ENCODE data around the gene DCBLD1. TPM values are rescaled to one million over a fixed set of nuclear protein-coding genes. Genes with fewer than 3 reads are reported as not detected.

DCBLD1 gene
- total RNA-seq, 2 donors from 2014 or later: 8.8 to 17.6 TPM

DNA sequence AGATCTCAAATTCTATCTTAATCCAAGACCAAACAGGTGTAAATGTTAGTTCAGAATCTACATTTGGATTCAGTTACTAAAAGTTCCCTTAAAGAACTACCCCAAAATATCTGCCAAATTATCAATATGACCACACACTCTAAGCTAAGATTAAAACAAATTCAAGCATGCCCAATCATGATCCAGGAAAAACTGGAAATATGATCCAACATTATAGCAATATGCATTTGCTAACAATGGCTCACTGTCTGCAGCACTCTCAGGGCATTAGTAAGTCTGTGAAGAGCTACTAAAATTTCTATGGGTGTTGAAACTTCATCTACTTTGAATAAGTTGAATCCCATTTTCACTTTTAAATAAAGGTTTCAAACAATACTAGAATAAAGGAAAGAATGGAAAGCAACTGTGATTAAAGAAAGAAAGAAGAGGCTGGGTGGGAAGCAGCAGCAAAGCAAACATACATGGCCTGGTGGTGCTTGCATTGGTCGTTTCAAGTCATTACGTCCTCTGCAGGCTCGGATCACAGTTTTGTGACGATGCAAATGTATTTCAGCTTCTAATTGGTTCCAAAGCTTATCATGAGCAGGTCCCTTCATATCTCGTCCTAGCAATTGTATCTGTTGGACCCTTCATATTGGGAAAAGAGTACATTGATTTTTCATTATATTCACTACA, 90.7 kb downstream of the DCBLD1 start:
- intact Hi-C loops (cut with DNase I): no loop called here
- WGBS: 87% methylated on average over 5 of the region's 5 CpGs
- Histone ChIP-seq H3K4me3 (no peak overlapping the region), H3K4me1 (replicated peaks) (no peaks in the 10 kb centered on the region), H3K27me3 (replicated peaks; ENCODE audit: insufficient read depth) (no peaks in the 10 kb centered on the region), H3K9me3 (no peaks in the 10 kb centered on the region), H3K36me3 (no peaks in the 10 kb centered on the region), H3K27ac (no peak overlapping the region)
- no peak for DNase-seq (ENCODE audit: low spot score)
- TF ChIP-seq, protein P1, sequence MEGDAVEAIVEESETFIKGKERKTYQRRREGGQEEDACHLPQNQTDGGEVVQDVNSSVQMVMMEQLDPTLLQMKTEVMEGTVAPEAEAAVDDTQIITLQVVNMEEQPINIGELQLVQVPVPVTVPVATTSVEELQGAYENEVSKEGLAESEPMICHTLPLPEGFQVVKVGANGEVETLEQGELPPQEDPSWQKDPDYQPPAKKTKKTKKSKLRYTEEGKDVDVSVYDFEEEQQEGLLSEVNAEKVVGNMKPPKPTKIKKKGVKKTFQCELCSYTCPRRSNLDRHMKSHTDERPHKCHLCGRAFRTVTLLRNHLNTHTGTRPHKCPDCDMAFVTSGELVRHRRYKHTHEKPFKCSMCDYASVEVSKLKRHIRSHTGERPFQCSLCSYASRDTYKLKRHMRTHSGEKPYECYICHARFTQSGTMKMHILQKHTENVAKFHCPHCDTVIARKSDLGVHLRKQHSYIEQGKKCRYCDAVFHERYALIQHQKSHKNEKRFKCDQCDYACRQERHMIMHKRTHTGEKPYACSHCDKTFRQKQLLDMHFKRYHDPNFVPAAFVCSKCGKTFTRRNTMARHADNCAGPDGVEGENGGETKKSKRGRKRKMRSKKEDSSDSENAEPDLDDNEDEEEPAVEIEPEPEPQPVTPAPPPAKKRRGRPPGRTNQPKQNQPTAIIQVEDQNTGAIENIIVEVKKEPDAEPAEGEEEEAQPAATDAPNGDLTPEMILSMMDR (IDR thresholded peaks at IDR 0.05): no peak
- TF ChIP-seq POLR2AphosphoS5 (IDR thresholded peaks at IDR 0.05) (no peak), POLR2A (IDR thresholded peaks at IDR 0.05) (no peak)

- Histone ChIP-seq H3K27ac (no peak overlapping the region), H3K36me3 (no peaks in the 10 kb centered on the region), H3K9me3 (no peaks in the 10 kb centered on the region), H3K4me3 (no peak overlapping the region), H3K27me3 (replicated peaks; ENCODE audit: insufficient read depth) (no peaks in the 10 kb centered on the region), H3K4me1 (replicated peaks) (no peaks in the 10 kb centered on the region)
- WGBS: 82% methylated on average over 4 of the region's 4 CpGs
- no peak for DNase-seq (ENCODE audit: low spot score)
- intact Hi-C loops (cut with DNase I): no loop called here
- TF ChIP-seq, protein P1 (IDR thresholded peaks at IDR 0.05): no peak
- TF ChIP-seq POLR2A (IDR thresholded peaks at IDR 0.05) (no peak), POLR2AphosphoS5 (IDR thresholded peaks at IDR 0.05) (no peak)
These were observed 91.7 kb downstream of the DCBLD1 start for GRCh38 chr6:117574198-117574597.

DNA sequence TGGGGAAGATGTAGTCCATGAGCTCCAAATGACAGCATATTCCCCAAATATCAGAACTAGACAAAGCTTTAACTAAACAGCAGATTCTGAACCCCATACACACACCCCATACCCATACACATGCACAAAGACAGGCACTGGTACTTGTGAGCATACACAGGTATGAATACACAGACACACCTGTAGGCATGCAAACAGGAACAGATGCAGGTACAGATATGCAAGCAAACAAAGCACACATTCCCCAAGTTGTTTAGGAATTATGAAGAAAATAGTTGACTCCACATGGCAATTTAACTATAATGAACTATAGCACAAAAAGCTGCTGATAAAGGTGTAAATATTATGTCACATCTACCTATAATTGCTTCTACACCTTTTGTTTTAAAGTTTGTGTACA, 103.2 kb downstream of the DCBLD1 start:
- no peaks in the 10 kb centered on the region for H3K4me1 ChIP-seq (replicated peaks)
- no peaks in the 10 kb centered on the region for H3K36me3 ChIP-seq
- no peak for TF ChIP-seq POLR2A (IDR thresholded peaks at IDR 0.05)
- no peak for TF ChIP-seq POLR2AphosphoS5 (IDR thresholded peaks at IDR 0.05)
- TF ChIP-seq, protein P1 (IDR thresholded peaks at IDR 0.05): no peak
- H3K27ac ChIP-seq: no peak overlapping the region
- intact Hi-C loops (cut with DNase I): no loop called here
- H3K27me3 ChIP-seq (replicated peaks; ENCODE audit: insufficient read depth): no peaks in the 10 kb centered on the region
- H3K9me3 ChIP-seq: no peaks in the 10 kb centered on the region
- DNase-seq (ENCODE audit: low spot score): no peak
- no peak overlapping the region for H3K4me3 ChIP-seq

DNA sequence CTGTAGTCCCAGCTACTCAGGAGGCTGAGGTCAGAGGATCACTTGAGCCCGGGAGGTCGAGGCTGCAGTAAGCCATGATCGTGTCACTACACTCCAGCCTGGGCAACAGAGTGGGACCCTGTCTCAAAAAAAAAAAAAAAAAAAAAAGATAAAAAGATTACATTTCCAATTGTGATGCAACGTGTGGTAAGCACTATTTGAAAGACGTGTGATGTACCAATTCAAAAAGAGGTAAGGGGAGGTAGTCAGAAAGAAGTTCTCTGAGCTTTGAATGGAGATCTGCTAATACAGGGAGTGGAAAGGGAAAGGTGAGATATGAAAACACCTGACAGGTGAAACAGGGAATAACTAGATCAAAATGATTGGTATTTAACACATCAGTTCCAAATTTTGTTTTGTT, 108.0 kb downstream of the DCBLD1 start:
- Histone ChIP-seq H3K27ac (no peak overlapping the region), H3K27me3 (replicated peaks; ENCODE audit: insufficient read depth) (no peaks in the 10 kb centered on the region), H3K4me1 (replicated peaks) (no peaks in the 10 kb centered on the region), H3K36me3 (no peaks in the 10 kb centered on the region), H3K4me3 (no peak overlapping the region), H3K9me3 (no peaks in the 10 kb centered on the region)
- intact Hi-C loops (cut with DNase I): no loop called here
- no peak for DNase-seq (ENCODE audit: low spot score)
- TF ChIP-seq POLR2A (IDR thresholded peaks at IDR 0.05) (no peak), POLR2AphosphoS5 (IDR thresholded peaks at IDR 0.05) (no peak)
- TF ChIP-seq, protein P1 (IDR thresholded peaks at IDR 0.05): no peak
- 97% methylated on average over 5 of the region's 5 CpGs for WGBS

DNA sequence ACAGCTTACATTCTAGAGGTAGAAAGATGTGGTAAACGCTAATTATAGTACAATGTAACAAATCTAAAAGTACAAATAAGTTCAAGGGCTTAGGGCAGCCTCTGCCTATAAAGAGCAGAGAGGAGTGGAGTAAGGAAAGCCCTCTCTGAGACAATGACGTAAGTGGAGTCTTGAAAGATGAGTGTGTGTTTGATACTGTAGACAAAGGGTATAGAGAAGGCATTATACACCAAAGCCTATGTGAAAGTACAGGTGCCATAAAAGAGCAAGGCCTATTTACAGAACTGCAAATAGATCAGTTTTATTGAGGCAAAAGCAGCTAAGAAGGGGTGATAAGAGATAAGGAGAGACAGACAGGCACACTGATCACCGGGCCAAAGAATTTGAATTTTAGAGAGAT, 108.9 kb downstream of the DCBLD1 start:
- Histone ChIP-seq H3K4me3 (no peak overlapping the region), H3K9me3 (no peaks in the 10 kb centered on the region), H3K27ac (no peak overlapping the region), H3K27me3 (replicated peaks; ENCODE audit: insufficient read depth) (no peaks in the 10 kb centered on the region), H3K4me1 (replicated peaks) (no peaks in the 10 kb centered on the region), H3K36me3 (no peaks in the 10 kb centered on the region)
- WGBS: 72% methylated on average over 3 of the region's 3 CpGs
- DNase-seq (ENCODE audit: low spot score): no peak
- TF ChIP-seq POLR2A (IDR thresholded peaks at IDR 0.05) (no peak), POLR2AphosphoS5 (IDR thresholded peaks at IDR 0.05) (no peak)
- TF ChIP-seq, protein P1 (IDR thresholded peaks at IDR 0.05): no peak
- intact Hi-C loops (cut with DNase I): no loop called here

All from prostate gland (tissue), 2 donors.